Spinal cord (tissue), 10 donors: ENCODE measurements around the gene PALD1. TPM values are rescaled to one million over a fixed set of nuclear protein-coding genes. Genes with fewer than 3 reads are reported as not detected.

Source experiments
- DNase-seq, 6 donors: peaks; one replicate each; pipeline versions ENCODE4 v3.0.0 to v3.0.0-alpha.2; 2013 to 2015; ENCODE audit warnings: low spot score in 6 of 6, low read depth in 4 of 6
- H3K27ac ChIP-seq: one replicate; pipeline ENCODE4 v1.5.1; 2013; ENCODE audit warnings: low read depth, low read length, control low read depth
- H3K27me3 ChIP-seq: one replicate; pipeline ENCODE4 v1.6.1; 2013; ENCODE audit warnings: low read length; ENCODE audit not compliant: control insufficient read depth, insufficient read depth
- H3K36me3 ChIP-seq: one replicate; pipeline ENCODE4 v1.6.1; 2013; ENCODE audit warnings: low read length; ENCODE audit not compliant: control insufficient read depth, insufficient read depth
- H3K4me1 ChIP-seq: one replicate; pipeline ENCODE4 v1.6.1; 2013; ENCODE audit warnings: low read length; ENCODE audit not compliant: control insufficient read depth, insufficient read depth
- H3K4me3 ChIP-seq: one replicate; pipeline ENCODE4 v1.5.1; 2013; ENCODE audit warnings: low read depth, low read length, control low read depth
- H3K9me3 ChIP-seq: one replicate; pipeline ENCODE4 v1.6.1; 2013; ENCODE audit warnings: low read length; ENCODE audit not compliant: control insufficient read depth, insufficient read depth
- WGBS: methylation state at CpG from one replicate; pipeline ENCODE4 v1.1.5; 2013; ENCODE audit warnings: missing lambda C conversion rate; ENCODE audit not compliant: insufficient coverage; 5-methylcytosine and 5-hydroxymethylcytosine counted together
- polyA plus RNA-seq, 2 donors: library from polyadenylated mRNA; unstranded; fragments of 120-200 nt; gene quantifications; one replicate each; pipeline ENCODE4 v1.2.1, GENCODE V29; 2013; ENCODE audit not compliant: insufficient read length in 2 of 2
- total RNA-seq, 2 donors: library from RNA; depleted of rRNA in 1 of 2; stranded (reverse); fragments of 120-200 nt in 1 of 2; fragments of >200 nt in 1 of 2; gene quantifications; one replicate each; pipeline versions ENCODE4 v1.2.3 to v1.2.4, GENCODE V29; 2013 to 2014
- donor health status: healthy.

PALD1 gene
- total and polyA plus RNA-seq, 4 donors, result 10.0 to 26.3 (median 24.1) TPM

GRCh38 chr10:70456164-70456563 is 22.4 kb upstream of the PALD1 start:
- no CpG with 5 or more reads among the region's 8 CpGs for WGBS

GRCh38 chr10:70457759-70458305 is 20.7 kb upstream of the PALD1 start:
- WGBS, result 48% methylated on average over 16 of the region's 17 CpGs
- no peak for DNase-seq
- Histone ChIP-seq H3K4me3 (no peak overlapping the region), H3K9me3 (no peaks in the 10 kb centered on the region), H3K36me3 (no peaks in the 10 kb centered on the region), H3K4me1 (peaks cover 48% of the 10 kb centered on the region), H3K27me3 (peaks cover 12% of the 10 kb centered on the region), H3K27ac (no peak overlapping the region)

More at GRCh38 chr10:70456164-70456563, 22.4 kb upstream of the PALD1 start:
- peaks cover 31% of the 10 kb centered on the region for H3K4me1 ChIP-seq
- H3K36me3 ChIP-seq, result no peaks in the 10 kb centered on the region
- no peak overlapping the region for H3K27ac ChIP-seq
- H3K27me3 ChIP-seq, result peaks cover 12% of the 10 kb centered on the region
- no peak overlapping the region for H3K4me3 ChIP-seq
- H3K9me3 ChIP-seq, result no peaks in the 10 kb centered on the region
- DNase-seq, result no peak

GRCh38 chr10:70458329-70459060 is 20.1 kb upstream of the PALD1 start:
- WGBS, result 5% methylated on average over 62 of the region's 62 CpGs
- Histone ChIP-seq H3K9me3 (no peaks in the 10 kb centered on the region), H3K4me1 (peaks cover 53% of the 10 kb centered on the region), H3K4me3 (peak overlapping the region; percentile 31), H3K27me3 (peaks cover 12% of the 10 kb centered on the region), H3K27ac (peak overlapping the region; percentile 52), H3K36me3 (no peaks in the 10 kb centered on the region)
- peak in 2 of 6 donors; percentile 53 to 74 for DNase-seq

- H3K27ac ChIP-seq, result no peak overlapping the region
- no peak overlapping the region for H3K4me3 ChIP-seq
- no peaks in the 10 kb centered on the region for H3K9me3 ChIP-seq
- H3K27me3 ChIP-seq, result peaks cover 12% of the 10 kb centered on the region
- 18% methylated on average over 15 of the region's 19 CpGs for whole genome bisulfite sequencing
- DNase-seq, result no peak
- H3K4me1 ChIP-seq, result peaks cover 53% of the 10 kb centered on the region
- no peaks in the 10 kb centered on the region for H3K36me3 ChIP-seq
Observed at GRCh38 chr10:70459061-70459773, 19.4 kb upstream of the PALD1 start.

GRCh38 chr10:70459774-70460490 is 18.6 kb upstream of the PALD1 start:
- 57% methylated on average over 26 of the region's 29 CpGs for WGBS
- Histone ChIP-seq H3K36me3 (no peaks in the 10 kb centered on the region), H3K27ac (no peak overlapping the region), H3K27me3 (peaks cover 12% of the 10 kb centered on the region), H3K9me3 (no peaks in the 10 kb centered on the region), H3K4me3 (no peak overlapping the region), H3K4me1 (peaks cover 53% of the 10 kb centered on the region)
- DNase-seq, result no peak

- Histone ChIP-seq H3K9me3 (no peaks in the 10 kb centered on the region), H3K36me3 (no peaks in the 10 kb centered on the region), H3K27ac (peak overlapping the region; percentile 69), H3K4me1 (peaks cover 54% of the 10 kb centered on the region), H3K4me3 (no peak overlapping the region), H3K27me3 (peaks cover 8% of the 10 kb centered on the region)
- 60% methylated on average over 8 of the region's 13 CpGs for WGBS
- DNase-seq, result peak in 4 of 6 donors; percentile 35 to 86 (median 66)
Observed at GRCh38 chr10:70461397-70462348, 16.9 kb upstream of the PALD1 start.

- Histone ChIP-seq H3K4me1 (peaks cover 56% of the 10 kb centered on the region), H3K27ac (peak overlapping the region; percentile 69), H3K9me3 (no peaks in the 10 kb centered on the region), H3K4me3 (no peak overlapping the region), H3K36me3 (no peaks in the 10 kb centered on the region), H3K27me3 (peaks cover 7% of the 10 kb centered on the region)
- peak; percentile 78 to 96 (median 88) for DNase-seq
- WGBS, result 31% methylated on average over 3 of the region's 4 CpGs
Observed at GRCh38 chr10:70462349-70462984, 16.1 kb upstream of the PALD1 start.

- WGBS, result 100% methylated on average over 2 of the region's 4 CpGs
- H3K4me1 ChIP-seq, result peaks cover 44% of the 10 kb centered on the region
- no peaks in the 10 kb centered on the region for H3K36me3 ChIP-seq
- no peak overlapping the region for H3K4me3 ChIP-seq
- no peak for DNase-seq
- no peaks in the 10 kb centered on the region for H3K27me3 ChIP-seq
- H3K27ac ChIP-seq, result no peak overlapping the region
- H3K9me3 ChIP-seq, result no peaks in the 10 kb centered on the region
Observed at GRCh38 chr10:70465278-70465677, 13.3 kb upstream of the PALD1 start.
